ENCODE results near the gene VSTM5.

The VSTM5 gene

DNA sequence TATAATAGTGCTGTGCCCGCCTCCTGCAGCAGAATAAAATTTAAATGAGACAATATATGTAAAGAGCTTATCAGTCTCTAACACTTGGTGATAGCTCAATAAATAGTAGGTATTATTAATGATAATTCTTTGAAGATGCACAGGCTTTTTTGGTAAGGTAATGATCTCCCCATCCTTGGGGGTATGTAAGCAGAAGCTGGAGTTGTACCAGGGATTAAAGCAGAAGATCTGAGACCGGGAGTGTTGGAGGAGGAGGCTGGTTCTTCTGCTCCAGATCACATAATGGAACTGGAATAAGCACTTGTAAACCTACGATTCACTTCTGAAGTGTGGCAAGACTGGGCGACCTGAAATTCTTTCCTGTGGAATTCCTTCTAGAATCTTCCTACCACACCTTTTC lies 8.4 kb downstream of the VSTM5 start:
- no peak for DNase-seq

DNA sequence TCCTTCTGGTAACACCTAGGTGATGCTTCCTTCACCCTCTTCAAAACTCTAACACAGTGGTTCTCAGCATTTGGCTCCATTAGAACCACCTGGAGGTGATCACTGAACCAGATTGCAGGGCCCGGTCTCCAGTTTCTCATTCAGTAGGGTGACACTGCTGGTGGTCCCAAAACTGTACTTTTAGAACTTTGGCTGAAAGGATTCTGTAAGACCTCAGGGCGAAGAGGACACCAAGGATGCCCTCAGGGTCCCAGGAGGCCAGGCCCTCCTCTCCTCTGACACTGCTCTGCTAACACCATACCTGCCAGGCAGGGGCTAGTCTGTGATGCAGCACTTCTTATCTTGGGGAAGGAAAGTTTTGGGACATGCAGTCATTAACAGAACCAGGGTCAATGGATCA lies 9.0 kb downstream of the VSTM5 start:
- no peak for DNase-seq

DNA sequence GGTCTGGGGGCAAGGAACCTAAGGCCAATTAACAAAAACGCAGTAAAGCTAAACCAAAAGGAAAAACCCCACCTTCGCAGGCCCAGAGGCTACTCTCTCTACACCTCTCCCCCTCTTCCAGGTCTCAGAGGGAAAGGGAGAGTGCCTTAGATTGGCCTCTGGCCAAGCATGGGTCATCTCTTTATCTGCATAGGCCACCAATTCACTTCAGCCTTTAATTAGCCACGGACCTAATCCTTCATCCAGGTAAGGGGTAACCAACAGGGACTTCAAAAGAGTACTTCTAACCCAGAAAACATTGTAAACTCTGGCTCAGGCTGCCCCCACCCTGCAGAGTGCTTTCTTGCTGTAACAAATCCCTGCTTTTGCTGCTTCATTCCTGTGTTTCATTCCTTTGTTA lies 9.4 kb downstream of the VSTM5 start:
- DNase-seq, result no peak

DNA sequence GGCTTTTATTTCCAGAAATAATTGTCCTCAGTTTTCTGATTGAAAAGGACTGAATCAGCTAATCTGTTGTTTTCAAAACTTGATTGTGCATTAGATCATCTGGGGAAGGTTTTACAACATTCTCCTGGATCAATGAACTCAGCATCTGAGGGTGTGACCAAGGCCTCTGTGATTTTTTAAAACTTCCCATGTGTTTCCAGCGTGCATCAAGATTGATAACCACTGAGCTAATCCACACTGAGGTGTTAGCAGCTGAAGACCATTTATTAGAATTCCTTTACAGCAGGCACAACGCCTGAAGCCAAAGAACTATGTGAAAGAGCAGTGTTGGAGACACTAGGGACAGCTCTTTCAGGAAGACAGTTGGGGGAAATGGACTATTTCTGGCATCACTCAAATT lies 10.2 kb downstream of the VSTM5 start:
- no peak for DNase-seq

DNA sequence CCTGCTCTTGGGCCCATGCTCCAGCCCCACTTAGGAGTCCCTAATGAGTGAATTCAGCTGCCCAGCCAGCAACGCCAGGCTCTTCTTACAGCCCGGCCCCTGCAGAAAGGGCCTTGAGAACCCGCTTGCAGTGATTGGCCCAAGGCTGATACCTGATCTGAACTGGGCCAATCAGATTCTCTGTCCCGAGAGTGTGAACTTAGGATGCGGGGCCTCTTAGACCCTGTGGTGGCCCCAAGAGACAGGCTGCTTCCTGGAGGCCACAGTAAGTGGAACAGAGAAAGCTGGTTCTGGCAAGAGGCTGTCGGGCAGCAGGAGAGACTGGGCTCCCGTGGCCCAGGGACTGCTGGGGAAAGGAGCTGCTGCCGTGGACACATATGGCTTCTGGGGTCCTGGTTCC lies 11.5 kb downstream of the VSTM5 start:
- DNase-seq, result no peak

DNA sequence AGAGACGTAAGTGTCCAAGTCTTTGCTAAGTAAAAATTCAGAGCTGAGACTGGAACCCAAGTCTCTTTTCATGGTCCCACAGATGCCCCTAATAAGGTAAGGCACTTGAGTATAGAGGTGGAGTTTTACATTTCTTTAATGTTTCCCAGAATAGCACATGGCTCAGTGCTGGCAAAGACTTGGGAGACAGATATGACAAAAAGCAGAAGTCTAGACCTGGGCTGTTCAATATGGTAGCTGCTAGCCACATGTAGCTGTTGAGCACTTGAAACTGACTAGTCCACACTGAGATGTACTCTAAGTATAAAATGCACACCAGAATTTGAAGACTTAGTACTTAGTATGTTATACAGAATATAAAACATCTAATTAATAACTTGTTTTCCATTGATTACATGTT lies 17.6 kb downstream of the VSTM5 start:
- DNase-seq, result no peak

DNA sequence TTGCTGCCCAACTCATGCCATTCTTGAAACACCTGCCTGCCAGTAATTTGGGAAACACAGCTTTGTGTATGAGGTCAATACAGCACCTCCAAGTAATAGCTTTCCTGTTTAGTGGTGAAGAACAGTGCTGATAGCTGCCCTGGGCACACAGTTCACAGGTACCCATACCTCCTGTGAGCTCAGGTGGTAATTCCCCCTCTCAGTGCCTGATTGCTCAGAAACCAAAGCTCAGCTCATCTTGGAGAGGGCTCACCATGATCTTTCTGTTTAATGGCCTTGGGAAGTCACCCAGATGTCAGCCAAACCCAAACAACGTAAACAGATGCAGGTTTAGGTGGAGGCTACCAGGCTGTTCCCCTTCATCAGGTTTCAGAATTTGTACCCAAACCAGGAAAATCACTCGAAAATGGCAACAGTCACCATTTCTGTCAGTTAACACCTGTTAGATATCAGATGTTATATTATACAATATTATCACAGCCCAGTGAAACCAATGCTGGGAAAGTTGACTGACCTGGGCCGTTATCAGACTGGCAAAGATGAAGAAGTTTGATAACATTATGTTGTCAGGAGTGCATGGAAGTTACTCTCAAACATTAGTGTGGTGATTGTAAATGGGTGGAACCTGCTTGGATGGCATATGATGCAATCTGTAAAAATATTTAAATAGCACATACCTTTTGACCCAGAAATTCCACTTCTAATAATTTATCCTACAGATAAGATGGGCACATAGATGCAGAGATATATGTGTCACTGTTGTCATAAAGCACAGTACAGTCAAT lies 18.9 kb downstream of the VSTM5 start:
- DNase-seq, result no peak

DNA sequence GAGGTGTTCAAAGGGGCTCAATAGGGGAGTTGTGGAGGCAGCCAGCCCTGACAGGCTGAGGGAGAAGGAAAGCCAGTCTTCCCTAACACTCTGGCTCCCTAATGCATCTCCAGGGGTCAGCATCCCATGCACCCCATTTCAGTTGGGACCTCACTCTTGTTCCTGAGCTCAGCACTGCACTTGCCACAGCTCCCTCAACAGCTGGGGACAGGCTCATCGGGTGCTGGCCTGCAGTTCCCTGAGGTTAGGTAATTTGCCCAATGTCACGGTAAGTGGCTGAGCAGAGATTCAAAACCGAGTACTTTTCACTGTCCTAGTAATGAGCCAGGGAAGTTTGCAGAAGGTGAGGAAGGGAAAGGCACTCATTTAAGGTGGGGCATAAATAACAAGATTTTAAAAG lies 20.8 kb downstream of the VSTM5 start:
- DNase-seq, result no peak

DNA sequence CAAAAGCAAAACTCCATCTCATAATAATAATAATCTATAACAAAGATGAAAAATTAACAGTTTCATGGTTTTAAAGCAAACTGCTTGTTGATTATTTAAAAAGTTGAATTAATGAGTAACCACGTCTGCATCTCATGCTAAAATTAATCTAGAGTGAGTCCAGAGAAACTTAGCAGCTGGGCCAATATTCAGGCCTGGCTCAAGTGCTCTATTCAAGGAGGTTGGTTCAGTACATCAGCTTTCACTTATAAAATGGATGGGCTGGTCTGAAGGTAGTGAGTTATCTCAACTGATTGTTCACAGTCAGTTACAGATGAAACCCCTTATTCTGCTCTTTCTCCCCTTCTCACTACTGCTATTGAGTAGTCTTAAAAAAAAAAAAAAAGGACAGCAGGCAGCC lies 23.1 kb downstream of the VSTM5 start:
- no peak for DNase-seq

DNA sequence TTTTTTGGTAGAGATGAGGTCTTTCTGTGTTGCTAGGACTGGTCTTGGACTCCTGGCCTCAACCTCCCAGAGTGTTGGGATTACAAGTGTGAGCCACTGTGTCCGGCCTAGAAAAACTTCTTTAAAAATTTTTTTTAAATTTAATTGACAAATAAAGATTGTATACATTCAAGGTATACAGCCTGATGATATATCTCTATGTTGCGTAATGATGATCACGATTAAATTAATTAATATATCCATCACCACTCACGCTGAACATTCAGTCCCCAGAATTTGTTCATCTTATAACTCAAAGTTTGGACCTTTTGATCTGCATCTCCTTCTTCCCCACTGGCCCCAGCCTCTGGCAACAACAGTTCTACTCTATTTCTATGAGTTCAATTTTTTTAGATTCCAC lies 27.2 kb downstream of the VSTM5 start:
- no peak for DNase-seq

DNA sequence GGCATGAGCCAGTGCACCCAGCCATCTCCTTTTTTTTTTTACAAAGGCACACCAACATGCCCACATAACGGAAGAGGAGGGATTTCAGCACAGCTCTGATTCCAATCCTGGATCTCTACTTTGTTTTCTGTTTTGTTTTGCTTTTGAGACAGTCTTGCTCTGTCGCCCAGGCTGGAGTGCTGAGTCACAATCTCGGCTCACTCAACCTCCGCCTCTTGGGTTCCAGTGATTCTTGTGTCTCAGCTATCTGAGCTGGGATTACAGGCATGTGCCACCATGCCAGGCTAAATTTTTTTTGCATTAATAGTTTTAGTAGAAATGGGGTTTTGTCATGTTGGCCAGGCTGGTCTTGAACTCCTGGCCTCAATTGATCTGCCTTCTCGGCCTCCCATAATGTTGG lies 28.1 kb downstream of the VSTM5 start:
- no peak for DNase-seq

DNA sequence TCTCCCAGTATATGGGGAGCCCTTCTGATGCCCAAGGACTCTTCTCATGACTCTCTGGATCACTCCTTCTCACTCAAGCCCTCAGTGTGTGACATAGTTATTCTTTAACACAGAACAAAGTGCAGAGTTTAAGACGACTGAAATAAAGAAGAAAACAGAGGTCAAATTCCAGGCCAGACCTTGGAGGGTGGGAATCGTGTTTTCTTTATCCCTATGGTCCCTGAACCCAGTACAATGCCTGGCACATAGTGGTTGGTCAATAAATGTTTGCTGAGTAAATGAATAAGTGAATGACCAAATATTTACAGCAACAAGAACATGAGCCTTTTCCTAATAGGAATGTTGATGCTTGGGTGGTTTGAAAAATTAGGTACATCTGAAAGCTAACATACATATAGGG lies 28.8 kb downstream of the VSTM5 start:
- no peak for DNase-seq

DNA sequence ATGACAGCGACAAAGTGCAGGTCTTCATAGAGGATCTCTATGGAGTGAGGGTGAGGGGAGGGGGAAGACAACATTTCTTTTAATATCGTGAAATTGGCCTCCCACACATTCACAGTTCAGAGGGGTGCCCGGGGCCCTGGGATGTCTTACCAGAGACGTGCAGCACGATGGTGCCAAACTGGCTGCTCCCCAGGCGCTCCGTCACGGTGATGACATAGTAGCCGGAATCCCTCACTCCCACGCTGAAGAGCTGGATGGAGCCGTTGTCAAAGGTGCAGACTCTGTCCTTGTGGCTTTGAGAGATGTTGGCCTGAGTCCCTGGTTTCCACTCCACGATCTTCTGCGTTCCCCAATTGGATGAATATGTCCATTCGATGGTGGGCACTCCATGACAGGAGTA lies 29.6 kb downstream of the VSTM5 start:
- DNase-seq, result no peak

DNA sequence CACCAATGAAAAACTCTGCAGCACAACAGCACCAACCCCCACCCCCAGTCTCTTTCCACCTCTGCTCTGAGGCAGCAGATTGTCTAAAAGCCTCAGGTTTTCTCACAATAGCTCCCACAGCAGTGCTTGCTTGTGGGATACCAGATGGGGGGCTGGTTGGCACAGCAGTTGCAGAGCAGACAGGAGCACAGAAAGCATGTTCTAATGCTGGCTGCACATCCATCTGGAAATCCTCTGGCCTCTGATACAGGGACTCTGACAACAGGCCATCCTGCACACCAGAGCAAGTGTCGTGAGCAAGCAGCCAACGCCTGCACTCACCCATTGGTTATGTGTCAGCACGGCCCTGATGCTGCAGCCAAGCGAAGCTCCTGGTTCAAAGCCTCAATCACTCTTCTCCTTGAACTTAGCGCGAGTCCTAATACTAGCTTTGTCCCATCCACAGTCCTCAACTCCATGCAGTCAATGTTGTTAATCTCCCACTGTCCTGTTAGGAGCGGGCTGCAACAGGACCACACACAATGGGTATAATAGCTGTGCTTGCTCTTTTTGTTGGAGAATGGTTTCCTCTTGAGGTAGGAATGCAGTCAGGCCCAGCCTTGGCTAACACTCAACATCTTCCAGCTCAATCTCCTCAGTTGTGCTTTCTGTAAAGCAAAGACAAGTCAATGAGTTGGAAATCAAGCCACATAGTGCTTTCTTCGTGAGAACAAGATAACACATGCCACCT lies 30.3 kb downstream of the VSTM5 start:
- DNase-seq, result no peak

DNA sequence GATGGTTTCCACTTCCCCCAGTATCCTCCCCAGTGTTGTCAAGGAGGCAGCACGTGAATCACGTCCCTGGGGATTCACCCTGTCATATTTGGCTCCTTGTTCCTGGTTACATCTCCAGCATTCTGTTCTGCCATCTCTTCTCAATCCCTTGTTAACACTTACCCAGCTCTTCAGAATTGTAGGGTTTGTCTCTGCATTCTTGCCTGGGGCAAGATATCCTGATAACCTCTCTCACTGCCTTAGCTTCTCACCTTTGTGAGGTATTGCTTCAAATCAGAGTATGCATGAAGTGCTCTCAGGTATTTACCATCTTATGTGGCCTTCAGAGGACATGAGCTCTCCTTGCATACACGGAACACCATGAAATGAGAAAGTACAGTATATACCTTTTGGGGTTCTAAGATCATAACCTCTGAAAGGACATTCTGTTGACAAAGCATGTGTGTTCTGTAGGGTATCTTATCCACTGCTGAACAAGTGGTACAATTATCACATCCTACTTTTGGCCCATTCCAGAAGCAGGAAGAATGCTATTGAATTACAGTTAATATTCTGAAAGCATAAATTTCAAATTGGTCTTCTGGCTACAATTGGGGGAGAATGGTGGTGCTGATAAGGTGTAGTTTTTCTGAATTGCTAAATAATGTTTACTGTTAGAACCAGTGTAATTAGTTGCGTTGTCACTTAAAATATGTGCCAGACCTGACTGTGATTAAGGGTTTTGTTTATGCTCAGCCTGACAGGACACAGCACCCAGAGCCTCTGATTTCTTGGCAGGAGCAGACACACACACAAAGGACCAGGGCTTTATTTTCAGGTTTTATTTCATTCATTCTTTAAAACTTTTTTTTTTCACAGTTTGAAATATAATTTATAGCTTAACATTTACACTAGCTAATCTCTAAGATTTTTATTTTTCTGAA lies 32.7 kb downstream of the VSTM5 start:
- DNase-seq, result no peak

DNA sequence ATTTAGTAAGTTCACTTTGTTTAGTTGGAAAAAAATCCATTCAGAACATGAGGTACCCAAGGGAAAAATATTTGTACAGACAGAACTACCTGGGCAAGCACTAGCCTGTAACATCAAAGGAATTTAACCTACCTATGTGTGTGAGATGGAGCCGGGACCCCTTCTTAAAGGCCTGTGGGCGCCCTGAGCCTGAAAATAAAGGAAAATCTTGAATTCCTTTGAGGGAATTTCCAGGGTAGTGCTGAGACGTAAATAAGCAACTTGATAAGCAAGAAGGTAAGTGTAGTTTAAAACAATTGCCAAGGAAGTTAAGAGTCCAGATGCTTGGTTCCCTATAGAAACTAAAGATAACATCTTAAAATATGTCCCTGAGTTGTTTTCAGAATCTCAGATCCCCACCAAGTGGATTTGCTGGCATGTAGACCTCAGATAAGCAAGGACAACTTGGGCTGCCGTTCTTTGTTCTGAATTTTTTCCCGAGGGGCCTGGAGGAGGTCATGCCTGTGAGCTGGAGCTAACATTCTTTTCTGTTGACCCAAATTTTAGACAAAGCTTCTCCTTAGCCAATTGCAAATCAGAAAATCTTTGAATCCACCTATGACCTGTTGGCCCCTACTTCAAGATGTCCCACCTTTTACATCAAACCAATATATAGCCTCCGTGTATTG lies 35.3 kb downstream of the VSTM5 start:
- DNase-seq, result no peak

DNA sequence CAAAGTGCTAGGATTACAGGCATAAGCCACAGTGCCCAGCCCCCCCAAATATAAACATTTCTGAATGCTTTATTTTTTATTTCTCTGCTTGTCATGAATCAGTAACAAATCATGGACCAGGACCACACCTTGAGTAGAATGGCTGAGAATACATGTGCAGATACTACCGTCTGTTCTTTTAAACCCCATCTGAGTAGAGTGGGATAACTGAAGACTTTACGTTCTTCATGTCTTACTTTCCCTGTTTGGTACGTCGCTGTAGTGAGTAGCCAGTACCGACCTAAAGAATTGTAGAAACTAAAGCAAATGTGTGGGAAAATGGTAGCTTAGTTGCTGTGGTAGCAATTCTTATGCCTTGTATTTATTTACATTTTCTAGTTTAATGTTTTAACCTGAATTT lies 36.4 kb downstream of the VSTM5 start:
- no peak for DNase-seq

DNA sequence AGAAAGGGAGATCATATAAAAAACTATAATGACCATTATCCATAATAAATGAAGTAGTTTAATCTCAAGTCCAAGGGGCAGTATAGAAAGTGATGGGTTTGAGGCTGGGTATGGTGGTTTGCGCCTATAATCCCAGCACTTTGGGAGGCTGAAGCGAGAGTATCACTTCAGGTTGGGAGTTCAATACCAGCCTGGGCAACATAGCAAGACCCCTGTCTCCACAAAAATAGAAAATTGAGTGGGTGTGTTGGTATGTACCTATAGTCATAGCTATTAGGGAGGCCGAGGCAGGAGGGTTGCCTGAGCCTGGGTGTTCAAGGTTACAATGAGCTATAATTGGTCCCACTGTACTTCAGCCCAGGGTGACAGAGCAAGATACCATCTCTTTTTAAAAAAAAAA lies 42.4 kb downstream of the VSTM5 start:
- DNase-seq, result no peak

DNA sequence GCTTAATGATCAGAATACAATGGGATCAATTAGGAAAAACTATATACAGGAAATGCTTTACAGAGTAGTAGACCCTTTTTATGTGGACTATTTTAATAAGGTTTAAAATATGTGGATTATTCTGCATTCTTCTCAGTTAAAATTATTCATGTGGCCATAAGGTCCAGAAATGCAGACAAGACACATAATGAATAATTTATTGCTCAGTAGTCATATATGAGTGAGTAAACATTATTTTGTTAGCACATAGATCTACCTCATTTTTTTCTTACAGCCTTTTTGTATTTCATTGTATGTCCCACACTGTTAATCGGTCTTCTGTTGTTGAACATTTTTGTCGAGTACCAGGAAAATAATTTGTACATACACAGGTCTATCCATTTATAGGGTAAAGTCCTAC lies 45.5 kb downstream of the VSTM5 start:
- DNase-seq, result no peak

DNA sequence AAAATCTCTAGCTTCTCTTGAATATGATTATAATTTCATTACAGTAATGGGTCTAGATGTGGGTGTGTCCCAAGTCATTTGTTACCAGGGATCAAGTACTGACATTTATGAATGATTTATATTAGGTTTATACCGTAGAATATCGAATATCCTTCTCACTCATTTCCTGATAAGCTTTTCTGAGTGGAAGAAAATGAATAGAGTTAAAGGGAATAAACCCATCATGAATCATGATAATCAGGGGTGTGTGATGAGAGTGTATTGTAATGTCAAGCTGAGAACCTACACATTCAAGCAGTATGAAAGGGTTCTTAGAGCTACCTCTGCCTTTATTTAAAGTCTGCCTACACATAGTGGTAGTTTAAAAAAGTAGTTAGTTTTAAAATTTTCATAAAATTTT lies 49.1 kb downstream of the VSTM5 start:
- no peak for DNase-seq

DNA sequence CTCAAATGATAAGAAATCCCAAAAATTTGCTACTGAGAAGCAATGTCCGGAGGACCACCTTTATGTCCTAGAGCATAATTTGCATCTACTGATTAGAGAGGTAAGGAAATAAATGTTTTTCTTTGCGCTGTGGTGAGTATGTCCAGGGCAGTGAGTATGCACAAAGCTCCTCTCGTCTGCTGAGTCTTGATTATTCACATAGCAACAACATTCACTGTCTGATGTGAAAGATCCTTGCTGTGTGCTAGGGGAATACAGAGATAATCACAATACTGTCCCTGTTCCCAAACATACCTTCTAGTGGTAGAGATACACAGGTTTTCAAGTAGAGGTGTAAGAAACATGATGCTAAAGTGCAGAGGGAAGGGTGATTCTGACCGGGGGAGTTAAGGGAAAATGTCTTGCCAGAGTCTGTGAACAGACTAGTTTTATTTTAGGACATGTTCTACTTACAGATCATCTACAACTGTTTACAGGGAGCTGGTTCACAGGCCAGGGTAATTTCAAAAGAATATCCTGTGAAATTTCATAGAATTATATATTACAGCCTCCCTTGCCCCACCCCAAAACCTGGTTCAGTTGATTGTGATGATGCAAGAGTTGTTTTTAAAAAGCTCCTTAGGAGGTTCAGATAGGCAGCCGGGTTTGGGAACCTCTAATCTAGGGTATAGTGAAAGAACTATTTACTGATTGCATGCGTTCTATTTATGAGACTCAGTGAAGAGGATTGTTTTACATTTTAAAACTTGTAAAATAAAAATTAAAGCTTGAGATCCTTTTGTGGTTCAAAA lies 53.8 kb downstream of the VSTM5 start:
- DNase-seq, result no peak

DNA sequence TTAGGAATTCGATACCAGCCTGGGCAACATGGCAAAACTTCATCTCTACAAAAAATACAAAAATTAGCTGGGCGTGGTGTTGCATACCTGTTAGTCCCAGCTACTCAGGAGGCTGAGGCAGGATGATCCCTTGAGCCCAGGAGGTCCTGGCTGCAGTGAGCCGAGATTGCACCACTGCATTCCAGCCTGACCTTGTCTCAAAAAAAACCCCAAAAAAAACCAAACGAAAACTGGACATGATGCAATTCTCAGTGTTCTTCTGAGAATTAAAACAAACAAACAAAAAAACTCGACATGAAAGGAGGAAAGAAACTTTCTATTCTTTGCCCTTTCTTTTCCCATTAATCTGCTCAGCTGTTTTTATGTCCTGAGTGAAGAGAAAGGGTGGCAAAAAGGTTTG lies 58.9 kb downstream of the VSTM5 start:
- no peak for DNase-seq
